ENCODE results near the gene SPIN1.

SPIN1 gene

GRCh38 chr9:88433583-88434255, 45.5 kb downstream of the SPIN1 start:
- Histone ChIP-seq H3K4me3 (ENCODE audit: low read depth, low read length) (no peak overlapping the region), H3K27me3 (ENCODE audit: insufficient read depth, low read length) (no peaks in the 10 kb centered on the region), H3K36me3 (ENCODE audit: insufficient read depth, low read length) (peaks cover 39% of the 10 kb centered on the region), H3K79me2 (ENCODE audit: control insufficient read depth, insufficient read depth, low read length, unreplicated experiment) (peaks cover 48% of the 10 kb centered on the region), H3K4me1 (ENCODE audit: control insufficient read depth, insufficient read depth, low read length, unreplicated experiment) (peaks cover 15% of the 10 kb centered on the region), H2AFZ (ENCODE audit: low read length, unreplicated experiment) (no peak overlapping the region), H3K27ac (ENCODE audit: low read depth, low read length) (no peak overlapping the region)

DNA sequence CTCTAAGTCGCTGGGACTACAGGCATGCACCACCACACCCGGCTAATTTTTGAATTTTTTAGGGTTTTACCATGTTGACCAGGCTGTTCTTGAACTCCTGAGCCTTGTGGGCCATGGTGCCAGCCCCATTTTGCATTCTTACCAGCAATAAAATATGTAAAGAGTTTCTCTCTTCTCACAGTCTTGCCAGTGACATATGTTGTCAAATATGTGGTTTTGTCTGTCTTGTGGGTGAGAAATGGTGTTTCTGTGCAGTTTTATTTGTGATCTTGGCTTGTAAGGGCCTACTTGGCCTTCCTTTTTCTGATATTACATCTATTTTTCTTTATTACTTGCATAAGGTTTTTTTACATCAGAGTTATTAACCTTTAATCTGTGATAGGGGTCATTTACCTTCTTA, 47.1 kb downstream of the SPIN1 start:
- no peak overlapping the region for H2AFZ ChIP-seq (ENCODE audit: low read length, unreplicated experiment)
- peaks cover 48% of the 10 kb centered on the region for H3K79me2 ChIP-seq (ENCODE audit: control insufficient read depth, insufficient read depth, low read length, unreplicated experiment)
- no peaks in the 10 kb centered on the region for H3K27me3 ChIP-seq (ENCODE audit: insufficient read depth, low read length)
- no peak overlapping the region for H3K27ac ChIP-seq (ENCODE audit: low read depth, low read length)
- no peak overlapping the region for H3K4me3 ChIP-seq (ENCODE audit: low read depth, low read length)
- H3K4me1 ChIP-seq (ENCODE audit: control insufficient read depth, insufficient read depth, low read length, unreplicated experiment), result peaks cover 5% of the 10 kb centered on the region
- peaks cover 35% of the 10 kb centered on the region for H3K36me3 ChIP-seq (ENCODE audit: insufficient read depth, low read length)

DNA sequence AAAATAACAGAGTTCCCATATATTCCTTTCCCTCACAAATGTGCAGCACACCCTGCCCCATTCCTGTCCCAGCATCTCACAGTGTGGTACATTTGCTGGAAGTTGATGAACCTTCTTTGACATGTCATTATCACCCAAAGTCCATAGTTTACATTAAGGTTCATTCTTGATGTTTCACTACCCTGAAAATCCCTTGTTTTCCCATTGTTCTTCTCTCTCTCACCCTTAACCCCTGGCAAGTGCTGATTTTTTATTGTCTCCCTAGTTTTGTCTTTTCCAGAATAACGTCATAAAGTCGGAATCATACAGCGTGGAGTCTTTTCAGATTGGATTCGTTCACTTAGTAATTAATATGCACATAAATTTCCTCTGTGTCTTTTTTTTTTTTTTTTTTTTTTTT, 48.1 kb downstream of the SPIN1 start:
- Histone ChIP-seq H3K27me3 (ENCODE audit: insufficient read depth, low read length) (no peaks in the 10 kb centered on the region), H3K36me3 (ENCODE audit: insufficient read depth, low read length) (peaks cover 35% of the 10 kb centered on the region), H3K27ac (ENCODE audit: low read depth, low read length) (no peak overlapping the region), H3K4me1 (ENCODE audit: control insufficient read depth, insufficient read depth, low read length, unreplicated experiment) (peaks cover 5% of the 10 kb centered on the region), H2AFZ (ENCODE audit: low read length, unreplicated experiment) (no peak overlapping the region), H3K4me3 (ENCODE audit: low read depth, low read length) (no peak overlapping the region), H3K79me2 (ENCODE audit: control insufficient read depth, insufficient read depth, low read length, unreplicated experiment) (peaks cover 58% of the 10 kb centered on the region)

GRCh38 chr9:88437210-88438146, 49.2 kb downstream of the SPIN1 start:
- Histone ChIP-seq H3K36me3 (ENCODE audit: insufficient read depth, low read length) (peaks cover 35% of the 10 kb centered on the region), H2AFZ (ENCODE audit: low read length, unreplicated experiment) (no peak overlapping the region), H3K27me3 (ENCODE audit: insufficient read depth, low read length) (no peaks in the 10 kb centered on the region), H3K27ac (ENCODE audit: low read depth, low read length) (no peak overlapping the region), H3K4me1 (ENCODE audit: control insufficient read depth, insufficient read depth, low read length, unreplicated experiment) (peaks cover 5% of the 10 kb centered on the region), H3K79me2 (ENCODE audit: control insufficient read depth, insufficient read depth, low read length, unreplicated experiment) (peaks cover 60% of the 10 kb centered on the region), H3K4me3 (ENCODE audit: low read depth, low read length) (no peak overlapping the region)

DNA sequence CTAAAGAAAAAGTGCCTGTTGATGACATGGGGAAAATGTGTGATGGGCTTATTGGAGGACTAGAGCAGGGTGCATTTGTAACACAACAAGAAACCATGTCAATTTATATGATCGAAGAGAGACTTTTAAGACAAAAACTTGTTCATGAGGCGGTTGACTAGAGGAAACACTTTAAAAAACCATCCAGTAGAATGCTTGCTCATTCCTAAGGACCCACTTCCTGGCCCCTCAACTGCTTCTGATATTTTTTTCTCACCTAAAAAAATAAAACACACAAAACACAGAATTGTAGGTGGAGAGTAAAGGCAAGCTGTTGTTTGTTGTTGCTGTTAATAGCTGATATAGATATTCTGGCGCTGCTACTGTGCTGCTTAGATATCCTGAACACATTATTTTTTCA, 50.6 kb downstream of the SPIN1 start:
- H3K4me3 ChIP-seq (ENCODE audit: low read depth, low read length), result no peak overlapping the region
- no peaks in the 10 kb centered on the region for H3K27me3 ChIP-seq (ENCODE audit: insufficient read depth, low read length)
- peaks cover 3% of the 10 kb centered on the region for H3K4me1 ChIP-seq (ENCODE audit: control insufficient read depth, insufficient read depth, low read length, unreplicated experiment)
- no peak overlapping the region for H3K27ac ChIP-seq (ENCODE audit: low read depth, low read length)
- H3K36me3 ChIP-seq (ENCODE audit: insufficient read depth, low read length), result peaks cover 25% of the 10 kb centered on the region
- H3K79me2 ChIP-seq (ENCODE audit: control insufficient read depth, insufficient read depth, low read length, unreplicated experiment), result peaks cover 59% of the 10 kb centered on the region
- H2AFZ ChIP-seq (ENCODE audit: low read length, unreplicated experiment), result no peak overlapping the region

DNA sequence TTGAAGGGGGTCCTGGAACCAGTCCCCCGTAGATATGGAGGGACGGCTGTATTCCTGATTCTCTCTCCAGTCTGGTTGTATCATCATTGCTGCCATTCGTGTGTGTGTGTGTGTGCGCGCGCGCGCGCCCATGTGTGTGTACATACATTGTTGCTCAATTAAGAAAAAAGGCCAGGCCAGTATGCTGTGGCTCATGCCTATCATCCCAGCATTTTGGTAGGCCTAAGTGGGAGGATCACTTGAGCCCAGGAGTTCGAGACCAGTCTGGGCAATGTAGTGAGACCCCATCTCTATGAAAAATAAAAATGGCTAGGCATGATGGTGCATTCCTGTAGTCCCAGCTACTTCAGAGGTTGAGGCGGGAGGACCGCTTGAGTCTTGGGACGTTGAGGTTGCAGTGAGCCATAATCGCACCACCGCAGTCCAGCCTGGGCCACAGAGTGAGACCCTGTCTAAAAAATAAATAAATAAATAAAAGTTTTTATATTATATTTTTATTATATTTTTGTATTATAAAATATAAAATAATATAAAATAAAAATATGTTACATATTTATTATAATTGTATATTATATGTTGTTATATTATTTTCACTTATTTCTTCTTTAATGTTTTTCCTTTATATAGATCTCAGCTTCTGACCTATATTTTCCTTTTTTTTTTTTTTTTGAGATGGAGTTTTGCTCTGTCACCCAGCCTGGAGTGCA, 53.2 kb downstream of the SPIN1 start:
- peaks cover 58% of the 10 kb centered on the region for H3K79me2 ChIP-seq (ENCODE audit: control insufficient read depth, insufficient read depth, low read length, unreplicated experiment)
- H3K27me3 ChIP-seq (ENCODE audit: insufficient read depth, low read length), result no peaks in the 10 kb centered on the region
- H3K36me3 ChIP-seq (ENCODE audit: insufficient read depth, low read length), result peaks cover 10% of the 10 kb centered on the region
- H3K4me3 ChIP-seq (ENCODE audit: low read depth, low read length), result no peak overlapping the region
- no peaks in the 10 kb centered on the region for H3K4me1 ChIP-seq (ENCODE audit: control insufficient read depth, insufficient read depth, low read length, unreplicated experiment)
- no peak overlapping the region for H2AFZ ChIP-seq (ENCODE audit: low read length, unreplicated experiment)
- H3K27ac ChIP-seq (ENCODE audit: low read depth, low read length), result no peak overlapping the region

DNA sequence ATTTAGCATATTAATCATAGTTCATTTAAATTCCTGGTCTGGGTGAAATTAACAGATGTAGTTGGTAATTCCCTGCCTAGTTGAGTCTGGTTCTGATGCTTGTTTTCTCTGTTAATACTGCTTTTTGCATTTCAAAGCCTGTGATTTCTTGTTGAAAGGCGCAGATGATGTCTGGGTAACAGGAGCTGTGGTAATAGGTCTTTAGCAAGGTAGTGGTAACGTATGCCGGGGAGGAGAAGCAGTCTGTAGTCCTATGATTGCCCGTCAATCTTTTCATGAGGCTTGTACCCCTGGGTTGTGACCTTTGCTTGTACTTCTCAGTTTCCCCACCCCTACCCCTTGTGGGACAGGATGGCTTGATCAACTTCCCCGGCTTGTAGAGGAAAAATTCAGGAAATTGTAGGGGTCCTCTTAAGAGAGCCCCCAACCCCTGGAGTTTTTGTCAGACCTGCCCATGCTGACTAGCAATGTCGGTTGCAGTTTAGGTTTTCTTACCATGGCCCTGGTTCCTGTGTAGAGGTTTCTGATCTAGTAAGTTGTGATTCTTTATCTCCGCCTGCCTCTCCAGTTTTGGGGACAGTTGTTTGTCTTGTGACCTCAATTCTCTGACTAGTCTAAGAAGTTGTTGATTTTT, 55.4 kb downstream of the SPIN1 start:
- H2AFZ ChIP-seq (ENCODE audit: low read length, unreplicated experiment), result no peak overlapping the region
- H3K79me2 ChIP-seq (ENCODE audit: control insufficient read depth, insufficient read depth, low read length, unreplicated experiment), result peaks cover 72% of the 10 kb centered on the region
- H3K36me3 ChIP-seq (ENCODE audit: insufficient read depth, low read length), result 0 out of 2 replicates have a peak, but pooled peaks cover 9% of the 10 kb centered on the region
- no peak overlapping the region for H3K4me3 ChIP-seq (ENCODE audit: low read depth, low read length)
- H3K27ac ChIP-seq (ENCODE audit: low read depth, low read length), result no peak overlapping the region
- no peaks in the 10 kb centered on the region for H3K4me1 ChIP-seq (ENCODE audit: control insufficient read depth, insufficient read depth, low read length, unreplicated experiment)
- no peaks in the 10 kb centered on the region for H3K27me3 ChIP-seq (ENCODE audit: insufficient read depth, low read length)

GRCh38 chr9:88446728-88447127, 58.5 kb downstream of the SPIN1 start:
- Histone ChIP-seq H3K27me3 (ENCODE audit: insufficient read depth, low read length) (no peaks in the 10 kb centered on the region), H3K4me3 (ENCODE audit: low read depth, low read length) (no peak overlapping the region), H3K27ac (ENCODE audit: low read depth, low read length) (no peak overlapping the region), H2AFZ (ENCODE audit: low read length, unreplicated experiment) (no peak overlapping the region), H3K36me3 (ENCODE audit: insufficient read depth, low read length) (peaks cover 9% of the 10 kb centered on the region; the same call in 1 of the 2 replicates), H3K79me2 (ENCODE audit: control insufficient read depth, insufficient read depth, low read length, unreplicated experiment) (peaks cover 56% of the 10 kb centered on the region), H3K4me1 (ENCODE audit: control insufficient read depth, insufficient read depth, low read length, unreplicated experiment) (no peaks in the 10 kb centered on the region)

DNA sequence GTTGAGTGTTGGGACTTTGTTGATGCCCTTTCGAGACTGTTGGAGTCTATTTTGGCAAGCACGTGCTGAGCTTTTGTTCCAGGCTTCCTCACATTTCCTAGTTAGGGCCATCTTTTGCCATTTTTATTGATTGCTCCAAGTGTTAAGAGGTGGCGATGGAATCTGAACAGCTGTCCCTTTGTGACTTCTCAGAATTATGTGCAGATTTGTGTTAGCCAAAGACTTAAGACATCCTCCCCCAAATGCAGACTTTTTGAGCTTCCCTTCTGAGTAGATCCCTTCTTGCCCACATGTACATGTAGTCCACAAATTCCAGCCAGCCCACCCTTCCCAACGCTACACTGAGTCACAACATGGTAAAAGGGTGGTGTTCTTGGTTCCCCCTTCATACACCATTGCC, 59.2 kb downstream of the SPIN1 start:
- Histone ChIP-seq H3K27me3 (ENCODE audit: insufficient read depth, low read length) (no peaks in the 10 kb centered on the region), H3K36me3 (ENCODE audit: insufficient read depth, low read length) (peaks cover 9% of the 10 kb centered on the region; the same call in 1 of the 2 replicates), H3K27ac (ENCODE audit: low read depth, low read length) (no peak overlapping the region), H2AFZ (ENCODE audit: low read length, unreplicated experiment) (no peak overlapping the region), H3K4me3 (ENCODE audit: low read depth, low read length) (no peak overlapping the region), H3K79me2 (ENCODE audit: control insufficient read depth, insufficient read depth, low read length, unreplicated experiment) (peaks cover 51% of the 10 kb centered on the region), H3K4me1 (ENCODE audit: control insufficient read depth, insufficient read depth, low read length, unreplicated experiment) (no peaks in the 10 kb centered on the region)

DNA sequence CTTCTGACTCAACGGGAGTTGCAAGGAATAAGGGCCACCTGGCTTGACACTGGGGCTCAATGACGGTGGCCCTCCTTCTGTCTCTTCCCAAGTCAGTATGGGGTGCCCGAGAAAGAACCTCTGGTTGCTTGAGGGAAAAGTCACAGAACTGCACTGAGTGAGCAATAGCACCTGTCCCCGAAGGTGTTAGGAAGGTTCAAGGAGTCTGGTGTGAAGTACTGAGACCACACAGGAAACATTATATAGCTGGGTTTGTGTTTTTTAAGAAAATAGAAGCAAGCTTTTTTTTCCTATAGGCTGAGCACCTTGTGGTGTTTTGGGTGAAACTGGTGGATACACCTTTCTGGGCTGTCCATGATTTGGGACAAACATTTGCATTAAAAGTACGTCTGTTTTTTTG, 62.9 kb downstream of the SPIN1 start:
- Histone ChIP-seq H3K36me3 (ENCODE audit: insufficient read depth, low read length) (peaks cover under 1% of the 10 kb centered on the region; the same call in 1 of the 2 replicates), H3K79me2 (ENCODE audit: control insufficient read depth, insufficient read depth, low read length, unreplicated experiment) (peaks cover 27% of the 10 kb centered on the region), H3K4me3 (ENCODE audit: low read depth, low read length) (no peak overlapping the region), H3K27ac (ENCODE audit: low read depth, low read length) (no peak overlapping the region), H3K27me3 (ENCODE audit: insufficient read depth, low read length) (no peaks in the 10 kb centered on the region), H3K4me1 (ENCODE audit: control insufficient read depth, insufficient read depth, low read length, unreplicated experiment) (no peaks in the 10 kb centered on the region), H2AFZ (ENCODE audit: low read length, unreplicated experiment) (no peak overlapping the region)

Data from ACC112 (cell line).